AG09319 (cell line): Measurements from ENCODE around the gene PGM3.

Experiments
- DNase-seq: peaks from one replicate; pipeline ENCODE4 v3.0.0-alpha.2; 2010; ENCODE audit warnings: low read depth; ENCODE audit errors: extremely low read depth
- CTCF ChIP-seq: IDR thresholded peaks from 2 replicates; pipeline ENCODE4 v1.5.1; 2011; ENCODE audit warnings: low read depth, mild to moderate bottlenecking, inconsistent platforms, low read length, moderate library complexity

PGM3 gene

GRCh38 chr6:83183082-83183828 lies 9.8 kb downstream of the PGM3 start:
- no peak for TF ChIP-seq CTCF
- DNase-seq, result peak; percentile 54

DNA sequence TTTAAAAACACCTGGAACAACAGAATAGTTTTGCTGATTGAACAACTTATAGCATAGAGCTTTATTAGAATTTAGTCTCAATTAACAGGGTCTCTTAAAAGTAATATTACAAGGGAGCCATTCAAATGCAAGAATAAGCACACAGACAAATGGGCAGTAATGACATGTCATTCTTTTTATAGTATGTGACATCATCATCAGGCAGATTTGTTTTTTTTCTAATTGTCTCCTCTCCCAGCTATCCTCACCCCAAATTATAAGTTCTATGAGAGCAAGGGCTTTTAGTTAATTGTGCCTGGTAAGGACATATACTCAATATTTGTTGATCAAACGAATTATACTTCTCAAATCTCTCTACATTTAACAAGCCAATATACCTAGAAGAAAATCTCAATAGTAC lies 11.0 kb downstream of the PGM3 start:
- no peak for TF ChIP-seq CTCF
- no peak for DNase-seq

GRCh38 chr6:83180426-83180950 lies 12.6 kb downstream of the PGM3 start:
- no peak for TF ChIP-seq CTCF
- DNase-seq, result no peak

DNA sequence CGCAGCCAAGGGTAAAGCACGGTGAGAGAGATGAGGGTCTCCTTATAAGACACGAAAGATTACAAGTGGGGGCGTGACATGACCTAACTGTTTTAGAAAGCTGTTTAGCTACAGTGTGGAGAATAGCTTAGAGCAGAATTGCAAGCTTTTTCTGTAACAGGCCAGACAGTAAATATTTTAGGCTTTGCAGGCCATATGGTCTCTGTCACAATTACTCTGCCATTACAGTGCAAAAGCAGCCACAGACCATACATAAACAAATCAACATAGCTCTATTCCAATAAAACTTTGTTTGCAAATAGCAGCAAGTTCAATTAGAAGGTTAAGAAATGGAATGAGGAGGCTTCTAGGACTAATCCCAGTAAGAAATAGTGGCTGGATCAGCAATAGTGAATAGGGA lies 16.8 kb downstream of the PGM3 start:
- DNase-seq, result no peak

DNA sequence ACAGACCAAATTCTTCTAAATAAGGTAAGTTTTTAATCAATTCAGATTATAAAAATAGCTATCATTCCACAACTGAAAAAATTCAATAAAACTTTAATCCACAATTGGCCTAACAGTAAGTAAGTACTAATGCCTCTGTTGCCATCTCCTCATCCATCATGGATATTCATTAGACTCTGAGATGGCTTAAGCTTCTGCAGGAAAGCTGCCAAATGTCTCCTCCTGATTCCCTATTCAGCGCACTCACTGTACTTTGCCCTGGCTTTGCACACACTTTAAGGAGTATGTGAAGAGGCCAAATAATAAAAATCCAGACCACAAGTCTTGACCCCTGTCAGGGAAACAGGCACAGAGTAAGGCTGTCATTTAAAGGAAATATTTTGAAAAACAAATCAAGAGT lies 23.6 kb downstream of the PGM3 start:
- no peak for TF ChIP-seq CTCF
- DNase-seq, result no peak

More for the DNA sequence above, 16.8 kb downstream of the PGM3 start:
- no peak for TF ChIP-seq CTCF

DNA sequence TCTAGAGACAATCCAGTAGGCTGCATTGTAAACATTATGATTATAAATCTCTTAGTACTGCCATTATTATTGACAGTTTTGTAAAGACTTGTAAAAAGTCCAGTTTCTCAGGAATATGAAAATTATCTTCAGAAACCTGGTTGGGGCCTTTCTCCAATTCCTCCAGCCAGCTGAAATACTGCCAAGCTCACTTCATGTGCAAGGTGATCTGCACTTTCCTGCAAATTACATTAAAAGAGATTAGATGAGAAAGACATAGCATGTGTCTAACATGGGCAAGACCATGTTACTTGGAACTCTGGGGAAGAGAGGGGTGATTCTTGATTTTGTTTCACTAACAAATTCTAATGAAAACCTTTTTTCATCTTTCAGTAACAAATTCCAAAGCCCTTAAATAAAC lies 24.0 kb downstream of the PGM3 start:
- no peak for TF ChIP-seq CTCF
- no peak for DNase-seq

DNA sequence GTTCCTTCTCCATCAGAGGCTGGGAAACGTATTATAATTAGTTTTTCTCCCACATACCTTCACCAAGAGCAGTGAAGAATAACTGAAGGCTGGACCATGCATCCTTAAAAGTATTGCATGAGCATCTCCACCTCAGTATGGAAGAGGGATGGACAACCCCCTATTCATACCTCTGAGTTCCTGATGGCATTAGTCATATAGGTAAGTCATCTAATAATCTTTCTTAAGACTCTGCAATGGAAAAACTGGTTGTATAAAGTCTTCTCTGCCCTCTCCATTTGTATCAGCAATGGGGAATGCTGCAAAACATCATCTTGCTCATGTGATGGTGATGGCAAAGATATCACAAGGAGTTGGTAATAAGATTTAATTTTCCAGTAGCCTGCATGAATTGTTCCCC lies 24.5 kb downstream of the PGM3 start:
- DNase-seq, result no peak
- TF ChIP-seq CTCF, result no peak
